OCI-LY7 (cell line): ENCODE measurements around the gene DHCR24. TPM values are rescaled to one million over a fixed set of nuclear protein-coding genes. Genes with fewer than 3 reads are reported as not detected.

Source experiments
- BruUV-seq: library from RNA; stranded (reverse); fragments of 400-500 nt; replicated peaks from 2 replicates; lab custom pipeline; 2021; lab: Mats Ljungman, UMichigan
- CTCF ChIA-PET: fragments of 300-600 bp; sonication (Branson Sonifier 250); formaldehyde crosslinking; loops from one replicate; lab custom pipeline; 2022; ENCODE audit warnings: antibody characterized with exemption; ENCODE audit not compliant: unreplicated experiment; lab: Charles Lee
- POLR2A ChIA-PET: fragments of 300-600 bp; sonication (Branson Sonifier 250); formaldehyde crosslinking; loops from one replicate; lab custom pipeline; 2022; ENCODE audit warnings: antibody characterized with exemption; lab: Charles Lee
- DNase-seq: peaks from one replicate; pipeline ENCODE4 v3.0.0-alpha.2; 2015; ENCODE audit warnings: low spot score
- H2AFZ ChIP-seq: fragments of 200-600 bp; sonication (generic), shearing (Covaris generic); 2 replicates; pipeline ENCODE4 v1.6.1; 2014; ENCODE audit warnings: mild to moderate bottlenecking, antibody characterized with exemption, low read length, moderate library complexity
- H3K27ac ChIP-seq: fragments of 200-600 bp; sonication (generic); 2 replicates; pipeline ENCODE4 v1.5.1; 2014; ENCODE audit warnings: mixed run types, low read depth, mild to moderate bottlenecking, moderate library complexity, low read length, inconsistent platforms; ENCODE audit not compliant: poor library complexity, severe bottlenecking
- H3K36me3 ChIP-seq: fragments of 200-600 bp; sonication (generic); 2 replicates; pipeline ENCODE4 v1.6.1; 2014; ENCODE audit warnings: mild to moderate bottlenecking, antibody characterized with exemption, low read length, moderate library complexity, mixed read lengths; ENCODE audit not compliant: insufficient read depth
- H3K4me1 ChIP-seq: fragments of 200-600 bp; sonication (generic); 2 replicates; pipeline ENCODE4 v1.5.1; 2014; ENCODE audit warnings: mild to moderate bottlenecking, low read length; ENCODE audit not compliant: insufficient read depth, poor library complexity, severe bottlenecking
- H3K4me2 ChIP-seq: fragments of 200-600 bp; sonication (generic); 2 replicates; pipeline ENCODE4 v1.6.1; 2014; ENCODE audit warnings: mild to moderate bottlenecking, low read length
- H3K4me3 ChIP-seq: fragments of 200-600 bp; sonication (generic); 2 replicates; pipeline ENCODE4 v1.5.1; 2014; ENCODE audit warnings: mild to moderate bottlenecking, low read depth, low read length; ENCODE audit not compliant: poor library complexity, severe bottlenecking
- H3K79me2 ChIP-seq: fragments of 200-600 bp; sonication (generic); 2 replicates; pipeline ENCODE4 v1.6.1; 2016; ENCODE audit warnings: low read depth, mild to moderate bottlenecking, low read length, moderate library complexity, mixed read lengths; ENCODE audit not compliant: insufficient read depth
- H3K9me2 ChIP-seq: fragments of 200-600 bp; sonication (generic); 2 replicates; pipeline ENCODE4 v1.6.1; 2016; ENCODE audit warnings: mild to moderate bottlenecking, low read length, mixed read lengths; ENCODE audit not compliant: insufficient read depth
- H3K9me3 ChIP-seq: fragments of 200-600 bp; sonication (generic); 2 replicates; pipeline ENCODE4 v1.6.1; 2014; ENCODE audit warnings: mild to moderate bottlenecking, mixed run types, low read length, mixed read lengths
- H4K20me1 ChIP-seq: fragments of 200-600 bp; sonication (generic); 2 replicates; pipeline ENCODE4 v1.6.1; 2014; ENCODE audit warnings: mild to moderate bottlenecking, antibody characterized with exemption, low read length, moderate library complexity, mixed read lengths; ENCODE audit not compliant: insufficient read depth
- EZH2phosphoT487 ChIP-seq: fragments of 200-600 bp; sonication (generic); IDR thresholded peaks from 2 replicates; pipeline ENCODE4 v1.6.1; 2018; ENCODE audit warnings: low read depth, borderline replicate concordance, mild to moderate bottlenecking, mixed run types, antibody characterized with exemption, low read length, moderate library complexity, mixed read lengths
- intact Hi-C: fragments of 100-400 bp; cut with micrococcal nuclease; formaldehyde crosslinking; loops from one replicate; pipeline ENCODE4 v1.10.0; 2022; ENCODE audit not compliant: unreplicated experiment
- total RNA-seq, 2 experiments: library from RNA; depleted of rRNA in 1 of 2; stranded (reverse); fragments of >200 nt in 1 of 2; shearing (Covaris generic) in 1 of 2; gene quantifications; 2 replicates each; pipeline ENCODE4 v1.2.3, GENCODE V29; 2014 to 2022
- TF ChIP-seq, protein P1 (sequence below): fragments of 200-600 bp; sonication (generic); conservative IDR thresholded peaks from 2 replicates; pipeline ENCODE4 v1.5.1; 2014; ENCODE audit warnings: mild to moderate bottlenecking, antibody characterized with exemption, low read length, moderate library complexity, mixed read lengths

The DHCR24 gene
- total RNA-seq, 2 experiments from 2014 or later = 45.7 to 93.6 TPM

DNA sequence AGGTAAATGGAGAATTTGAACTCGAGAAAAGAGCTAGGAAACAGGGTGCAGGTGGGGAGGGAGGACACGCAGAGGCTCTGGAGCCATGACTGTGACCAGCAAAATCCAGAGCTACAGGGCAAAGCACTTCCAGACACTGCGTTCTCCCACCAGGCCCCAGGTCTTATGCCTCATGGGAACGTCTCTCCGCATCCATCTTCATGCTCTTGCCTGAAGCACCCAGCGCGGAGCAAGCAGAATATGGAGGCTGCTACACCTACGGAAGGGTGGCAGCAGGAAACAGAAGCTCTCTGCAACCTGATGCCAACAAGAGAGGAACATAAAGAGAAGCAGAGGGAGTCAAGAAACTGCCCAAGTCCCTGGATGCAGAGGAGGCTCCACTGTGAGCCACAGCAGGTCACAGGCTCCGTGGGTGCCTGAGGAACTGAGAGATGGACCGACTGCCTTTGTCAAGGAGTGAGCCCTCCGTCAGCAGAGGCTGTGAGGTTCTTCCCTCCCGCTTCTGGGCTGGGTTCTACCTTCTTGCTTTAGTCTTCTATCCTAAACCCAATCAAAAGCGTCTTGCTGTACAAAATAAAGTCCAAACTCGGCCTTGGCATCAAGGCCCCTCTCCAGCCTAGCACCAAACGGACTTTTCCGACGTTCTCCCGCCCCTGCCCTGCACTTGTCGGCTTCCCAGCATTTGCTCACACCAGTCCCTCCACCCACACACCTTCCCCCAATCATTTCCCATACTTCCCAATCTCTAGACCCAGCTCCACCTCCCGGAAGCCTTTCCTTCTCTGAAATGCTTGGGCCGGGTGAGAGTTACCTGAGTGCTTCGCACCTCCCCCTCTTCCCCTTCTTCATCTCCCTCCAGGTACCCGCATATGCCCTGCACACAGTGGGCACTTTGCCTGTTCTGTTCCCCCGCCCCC lies 930 bp downstream of the DHCR24 start:
- Histone ChIP-seq H4K20me1 (peaks cover 14% of the 10 kb centered on the region; the same call in 1 of the 2 replicates), H3K27ac (peak overlapping the region; percentile 60), H3K79me2 (peaks cover 24% of the 10 kb centered on the region), H3K36me3 (peaks cover 41% of the 10 kb centered on the region), H3K9me2 (no peaks in the 10 kb centered on the region), H2AFZ (peak overlapping the region; percentile 93), H3K4me1 (peaks cover 32% of the 10 kb centered on the region), H3K4me3 (peak overlapping the region; percentile 97), H3K9me3 (no peaks in the 10 kb centered on the region), H3K4me2 (peak overlapping the region; percentile 96)
- ChIA-PET POLR2A (interaction anchor here (0.6 to 2.1 kb wide), 3 partner anchors 10 to 896 kb away, joined by 4 to 8 read pairs (median 7); no protein-coding TSS in a partner anchor), CTCF (interaction anchor here (0.6 to 2.0 kb wide), 2 partner anchors 12 to 1640 kb away, joined by 3 to 4 read pairs; no protein-coding TSS in a partner anchor)
- intact Hi-C loops = no loop called here
- BruUV-seq = no TSS peak
- peak; percentile 30 for DNase-seq
- no peak for TF ChIP-seq EZH2phosphoT487
- TF ChIP-seq, protein P1, sequence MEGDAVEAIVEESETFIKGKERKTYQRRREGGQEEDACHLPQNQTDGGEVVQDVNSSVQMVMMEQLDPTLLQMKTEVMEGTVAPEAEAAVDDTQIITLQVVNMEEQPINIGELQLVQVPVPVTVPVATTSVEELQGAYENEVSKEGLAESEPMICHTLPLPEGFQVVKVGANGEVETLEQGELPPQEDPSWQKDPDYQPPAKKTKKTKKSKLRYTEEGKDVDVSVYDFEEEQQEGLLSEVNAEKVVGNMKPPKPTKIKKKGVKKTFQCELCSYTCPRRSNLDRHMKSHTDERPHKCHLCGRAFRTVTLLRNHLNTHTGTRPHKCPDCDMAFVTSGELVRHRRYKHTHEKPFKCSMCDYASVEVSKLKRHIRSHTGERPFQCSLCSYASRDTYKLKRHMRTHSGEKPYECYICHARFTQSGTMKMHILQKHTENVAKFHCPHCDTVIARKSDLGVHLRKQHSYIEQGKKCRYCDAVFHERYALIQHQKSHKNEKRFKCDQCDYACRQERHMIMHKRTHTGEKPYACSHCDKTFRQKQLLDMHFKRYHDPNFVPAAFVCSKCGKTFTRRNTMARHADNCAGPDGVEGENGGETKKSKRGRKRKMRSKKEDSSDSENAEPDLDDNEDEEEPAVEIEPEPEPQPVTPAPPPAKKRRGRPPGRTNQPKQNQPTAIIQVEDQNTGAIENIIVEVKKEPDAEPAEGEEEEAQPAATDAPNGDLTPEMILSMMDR = no peak

DNA sequence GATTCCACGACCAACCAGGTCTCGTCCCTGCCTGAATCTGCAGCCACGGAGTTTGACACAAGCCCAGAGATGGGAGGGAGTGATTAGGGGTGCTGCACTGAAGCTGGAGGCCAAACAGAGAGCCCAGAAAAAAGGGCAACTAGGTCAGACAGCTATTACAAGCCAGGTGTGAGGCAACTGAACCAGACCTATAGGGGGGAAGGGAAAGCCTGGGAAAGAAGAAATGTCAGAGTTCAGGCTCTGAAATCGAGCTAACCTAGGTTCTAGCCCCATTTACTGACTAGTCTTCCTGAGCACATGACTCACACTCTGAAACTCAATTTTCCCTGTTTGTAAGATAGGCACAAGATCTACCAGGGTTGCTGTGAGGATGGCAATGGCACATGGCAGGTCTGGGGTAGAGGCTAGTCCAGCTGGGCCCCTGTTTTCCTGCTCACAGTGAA lies 1.7 kb downstream of the DHCR24 start:
- H3K4me3 ChIP-seq = peak overlapping the region; percentile 97

More for the DNA sequence above, 1.7 kb downstream of the DHCR24 start:
- POLR2A ChIA-PET = interaction anchor here (0.6 kb wide), 1 partner anchor 68 kb away, joined by 3 read pairs; no protein-coding TSS in a partner anchor
- Histone ChIP-seq H3K4me1 (peaks cover 32% of the 10 kb centered on the region), H4K20me1 (peaks cover 14% of the 10 kb centered on the region; the same call in 1 of the 2 replicates), H3K36me3 (peaks cover 49% of the 10 kb centered on the region), H2AFZ (no peak overlapping the region), H3K27ac (no peak overlapping the region), H3K9me2 (no peaks in the 10 kb centered on the region), H3K9me3 (peaks cover 3% of the 10 kb centered on the region; the same call in 1 of the 2 replicates), H3K79me2 (peaks cover 25% of the 10 kb centered on the region), H3K4me2 (peak overlapping the region; percentile 96)
- CTCF ChIA-PET = interaction anchor here (2.0 kb wide), 1 partner anchor 12 kb away, joined by 4 read pairs; no protein-coding TSS in a partner anchor
- no TSS peak for BruUV-seq
- TF ChIP-seq EZH2phosphoT487 = no peak
- TF ChIP-seq, protein P1 = no peak
- intact Hi-C loops = no loop called here
- DNase-seq = no peak
